Suprapubic skin (tissue), 3 donors: Measurements from ENCODE around the gene PLXDC1.

Experiments
- EP300 ChIP-seq: sonication (generic); formaldehyde crosslinking; IDR thresholded peaks from one replicate; pipeline ENCODE4 v1.6.1; 2017; ENCODE audit warnings: antibody characterized with exemption
- TF ChIP-seq, protein P1 (sequence below), 2 donors: fragments of 200-600 bp in 1 of 2; fragments of 450-650 bp in 1 of 2; sonication (generic) in 1 of 2; IDR thresholded peaks; one replicate each; pipeline ENCODE4 v1.5.1; 2016 to 2019; ENCODE audit warnings: antibody characterized with exemption in 2 of 2, mild to moderate bottlenecking in 1 of 2, moderate library complexity in 1 of 2

DNA sequence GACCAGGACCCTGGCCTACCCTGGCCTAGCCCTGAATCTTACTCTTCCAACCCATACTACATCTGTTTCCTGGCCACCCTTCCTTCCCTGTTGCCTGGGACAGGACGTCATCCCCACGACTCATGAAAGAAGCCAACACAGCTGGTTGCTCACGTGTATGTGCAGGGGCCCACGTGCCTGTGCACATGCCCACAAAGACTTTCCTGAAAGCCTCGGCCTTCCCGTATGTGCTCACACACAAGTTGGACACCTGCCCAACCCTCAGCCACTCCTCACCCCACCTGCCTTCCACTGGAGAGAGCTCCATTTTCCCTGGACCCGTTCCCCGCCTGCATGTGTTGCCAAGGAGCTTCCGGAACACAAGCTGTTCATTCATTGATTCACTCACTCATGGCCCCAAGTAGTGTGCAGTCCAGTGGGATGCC, 7.0 kb downstream of the PLXDC1 start:
- TF ChIP-seq, protein P1, sequence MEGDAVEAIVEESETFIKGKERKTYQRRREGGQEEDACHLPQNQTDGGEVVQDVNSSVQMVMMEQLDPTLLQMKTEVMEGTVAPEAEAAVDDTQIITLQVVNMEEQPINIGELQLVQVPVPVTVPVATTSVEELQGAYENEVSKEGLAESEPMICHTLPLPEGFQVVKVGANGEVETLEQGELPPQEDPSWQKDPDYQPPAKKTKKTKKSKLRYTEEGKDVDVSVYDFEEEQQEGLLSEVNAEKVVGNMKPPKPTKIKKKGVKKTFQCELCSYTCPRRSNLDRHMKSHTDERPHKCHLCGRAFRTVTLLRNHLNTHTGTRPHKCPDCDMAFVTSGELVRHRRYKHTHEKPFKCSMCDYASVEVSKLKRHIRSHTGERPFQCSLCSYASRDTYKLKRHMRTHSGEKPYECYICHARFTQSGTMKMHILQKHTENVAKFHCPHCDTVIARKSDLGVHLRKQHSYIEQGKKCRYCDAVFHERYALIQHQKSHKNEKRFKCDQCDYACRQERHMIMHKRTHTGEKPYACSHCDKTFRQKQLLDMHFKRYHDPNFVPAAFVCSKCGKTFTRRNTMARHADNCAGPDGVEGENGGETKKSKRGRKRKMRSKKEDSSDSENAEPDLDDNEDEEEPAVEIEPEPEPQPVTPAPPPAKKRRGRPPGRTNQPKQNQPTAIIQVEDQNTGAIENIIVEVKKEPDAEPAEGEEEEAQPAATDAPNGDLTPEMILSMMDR (IDR thresholded peaks at IDR 0.05) = no peak
- no peak for TF ChIP-seq EP300
